GM12872 (cell line): ENCODE measurements around the gene PLCL1.

Experiments used
- CTCF ChIP-seq: IDR thresholded peaks from 3 replicates; pipeline ENCODE4 v1.5.1; 2011; ENCODE audit warnings: low read depth, mild to moderate bottlenecking, low read length, moderate library complexity; ENCODE audit not compliant: insufficient read depth

PLCL1 gene

GRCh38 chr2:197975931-197976519 is 171.6 kb downstream of the PLCL1 start:
- no peak for TF ChIP-seq CTCF

GRCh38 chr2:197978971-197979370 is 174.6 kb downstream of the PLCL1 start:
- no peak for TF ChIP-seq CTCF

GRCh38 chr2:197982565-197982964 is 178.2 kb downstream of the PLCL1 start:
- no peak for TF ChIP-seq CTCF

GRCh38 chr2:197985029-197985638 is 180.7 kb downstream of the PLCL1 start:
- TF ChIP-seq CTCF = no peak

- no peak for TF ChIP-seq CTCF
Measured at GRCh38 chr2:197986977-197987376, 182.6 kb downstream of the PLCL1 start.

- TF ChIP-seq CTCF = no peak
Measured at GRCh38 chr2:197990356-197990755, 186.0 kb downstream of the PLCL1 start.

- no peak for TF ChIP-seq CTCF
Measured at GRCh38 chr2:197992482-197993133, 188.2 kb downstream of the PLCL1 start.
